Karpas-422 (cell line): Measurements from ENCODE around the gene EEF1A2. TPM values are rescaled to one million over a fixed set of nuclear protein-coding genes. Genes with fewer than 3 reads are reported as not detected.

Source experiments
- DNase-seq: peaks from one replicate; pipeline ENCODE4 v3.0.0-alpha.2; 2015
- H2AFZ ChIP-seq: fragments of 200-600 bp; sonication (generic); 2 replicates; pipeline ENCODE4 v1.6.1; 2014; ENCODE audit warnings: antibody characterized with exemption, low read length, mixed read lengths
- H3K27ac ChIP-seq: fragments of 200-600 bp; sonication (generic); 2 replicates; pipeline ENCODE4 v1.5.1; 2014; ENCODE audit warnings: mild to moderate bottlenecking, low read length, moderate library complexity
- H3K27me3 ChIP-seq: fragments of 200-600 bp; sonication (generic); 2 replicates; pipeline ENCODE4 v1.6.1; 2014; ENCODE audit warnings: low read length, mixed read lengths
- H3K36me3 ChIP-seq: fragments of 200-600 bp; sonication (generic); 2 replicates; pipeline ENCODE4 v1.6.1; 2014; ENCODE audit warnings: low read length, mixed read lengths; ENCODE audit not compliant: insufficient read depth
- H3K4me1 ChIP-seq: fragments of 200-600 bp; sonication (generic); 2 replicates; pipeline ENCODE4 v1.6.1; 2014; ENCODE audit warnings: mild to moderate bottlenecking, low read length, mixed read lengths
- H3K4me2 ChIP-seq: fragments of 200-600 bp; sonication (generic); 2 replicates; pipeline ENCODE4 v1.6.1; 2014; ENCODE audit warnings: low read length, low read depth, mild to moderate bottlenecking; ENCODE audit not compliant: poor library complexity, severe bottlenecking
- H3K4me3 ChIP-seq: fragments of 200-600 bp; sonication (generic); 2 replicates; pipeline ENCODE4 v1.5.1; 2014; ENCODE audit warnings: mild to moderate bottlenecking, antibody characterized with exemption, low read length, mixed read lengths
- H3K79me2 ChIP-seq: fragments of 200-600 bp; sonication (generic); 2 replicates; pipeline ENCODE4 v1.6.1; 2014; ENCODE audit warnings: mild to moderate bottlenecking, low read length, mixed read lengths
- H3K9ac ChIP-seq: fragments of 200-600 bp; sonication (generic); 2 replicates; pipeline ENCODE4 v1.6.0; 2014; ENCODE audit warnings: low read length
- H3K9me2 ChIP-seq: fragments of 200-600 bp; sonication (generic), shearing (Covaris generic); replicated peaks from 2 replicates; pipeline ENCODE4 v1.6.0; 2014; ENCODE audit warnings: mild to moderate bottlenecking, low read length, moderate library complexity; ENCODE audit not compliant: insufficient read depth
- H3K9me3 ChIP-seq: fragments of 300-700, 200-600 bp; sonication (generic); 2 replicates; pipeline ENCODE4 v1.6.1; 2014; ENCODE audit warnings: low read length, mixed read lengths
- H4K20me1 ChIP-seq: fragments of 200-600 bp; sonication (generic); 2 replicates; pipeline ENCODE4 v1.6.1; 2014; ENCODE audit warnings: mild to moderate bottlenecking, antibody characterized with exemption, low read length, low read depth; ENCODE audit not compliant: insufficient read depth
- total RNA-seq: library from RNA; depleted of rRNA; stranded (reverse); fragments of >200 nt; shearing (Covaris generic); gene quantifications from 2 replicates; pipeline ENCODE4 v1.2.3, GENCODE V29; 2014; ENCODE audit warnings: low replicate concordance

The EEF1A2 gene
- total RNA-seq, 1 experiment from 2014 or later: 0.71 TPM

- Histone ChIP-seq H3K9me2 (no peaks in the 10 kb centered on the region), H3K4me1 (no peaks in the 10 kb centered on the region), H3K4me2 (no peak overlapping the region), H3K9me3 (no peaks in the 10 kb centered on the region), H2AFZ (no peak overlapping the region), H4K20me1 (no peaks in the 10 kb centered on the region; the same call in 1 of the 2 replicates), H3K36me3 (no peaks in the 10 kb centered on the region), H3K27ac (no peak overlapping the region), H3K4me3 (no peak overlapping the region), H3K27me3 (no peaks in the 10 kb centered on the region), H3K79me2 (no peaks in the 10 kb centered on the region), H3K9ac (no peak overlapping the region)
- no peak for DNase-seq
Observed at GRCh38 chr20:63492982-63493381, 5.9 kb downstream of the EEF1A2 start.

- Histone ChIP-seq H3K9ac (no peak overlapping the region), H3K79me2 (no peaks in the 10 kb centered on the region), H3K4me3 (no peak overlapping the region), H3K9me3 (no peaks in the 10 kb centered on the region), H3K4me1 (no peaks in the 10 kb centered on the region), H3K9me2 (no peaks in the 10 kb centered on the region), H3K27me3 (no peaks in the 10 kb centered on the region), H3K4me2 (no peak overlapping the region), H4K20me1 (no peaks in the 10 kb centered on the region; the same call in 1 of the 2 replicates), H3K27ac (no peak overlapping the region), H2AFZ (no peak overlapping the region), H3K36me3 (no peaks in the 10 kb centered on the region)
- no peak for DNase-seq
Observed at GRCh38 chr20:63492518-63492917, 6.4 kb downstream of the EEF1A2 start.

GRCh38 chr20:63491635-63492230, 7.2 kb downstream of the EEF1A2 start:
- H3K4me2 ChIP-seq: no peak overlapping the region
- no peak overlapping the region for H3K4me3 ChIP-seq
- no peak overlapping the region for H3K9ac ChIP-seq
- H3K36me3 ChIP-seq: no peaks in the 10 kb centered on the region
- no peaks in the 10 kb centered on the region for H3K79me2 ChIP-seq
- no peak overlapping the region for H2AFZ ChIP-seq
- H3K27me3 ChIP-seq: no peaks in the 10 kb centered on the region
- H3K9me3 ChIP-seq: no peaks in the 10 kb centered on the region
- H3K4me1 ChIP-seq: no peaks in the 10 kb centered on the region
- no peak overlapping the region for H3K27ac ChIP-seq
- H4K20me1 ChIP-seq: no peaks in the 10 kb centered on the region; the same call in 1 of the 2 replicates
- no peaks in the 10 kb centered on the region for H3K9me2 ChIP-seq
- no peak for DNase-seq

- H3K9me3 ChIP-seq: no peaks in the 10 kb centered on the region
- no peaks in the 10 kb centered on the region; the same call in 1 of the 2 replicates for H4K20me1 ChIP-seq
- H3K79me2 ChIP-seq: no peaks in the 10 kb centered on the region
- no peak overlapping the region for H3K27ac ChIP-seq
- H3K27me3 ChIP-seq: no peaks in the 10 kb centered on the region
- no peak overlapping the region for H2AFZ ChIP-seq
- H3K9me2 ChIP-seq: no peaks in the 10 kb centered on the region
- H3K4me3 ChIP-seq: no peak overlapping the region
- no peaks in the 10 kb centered on the region for H3K4me1 ChIP-seq
- H3K36me3 ChIP-seq: no peaks in the 10 kb centered on the region
- H3K9ac ChIP-seq: no peak overlapping the region
- no peak overlapping the region for H3K4me2 ChIP-seq
- no peak for DNase-seq
Observed at GRCh38 chr20:63491078-63491477, 7.8 kb downstream of the EEF1A2 start.

GRCh38 chr20:63490416-63490815, 8.5 kb downstream of the EEF1A2 start:
- no peak overlapping the region for H3K4me3 ChIP-seq
- no peaks in the 10 kb centered on the region for H3K36me3 ChIP-seq
- H3K9me3 ChIP-seq: no peaks in the 10 kb centered on the region
- no peak for DNase-seq
- no peak overlapping the region for H3K27ac ChIP-seq
- H3K9me2 ChIP-seq: no peaks in the 10 kb centered on the region
- no peaks in the 10 kb centered on the region for H3K27me3 ChIP-seq
- no peaks in the 10 kb centered on the region for H3K79me2 ChIP-seq
- no peak overlapping the region for H2AFZ ChIP-seq
- H3K4me1 ChIP-seq: no peaks in the 10 kb centered on the region
- H3K4me2 ChIP-seq: no peak overlapping the region
- H3K9ac ChIP-seq: no peak overlapping the region
- H4K20me1 ChIP-seq: no peaks in the 10 kb centered on the region

GRCh38 chr20:63488315-63489251, 10.3 kb downstream of the EEF1A2 start:
- H3K27me3 ChIP-seq: no peaks in the 10 kb centered on the region
- no peaks in the 10 kb centered on the region for H4K20me1 ChIP-seq
- H3K79me2 ChIP-seq: no peaks in the 10 kb centered on the region
- H3K4me3 ChIP-seq: no peak overlapping the region
- DNase-seq: no peak
- H3K4me2 ChIP-seq: no peak overlapping the region
- H3K9ac ChIP-seq: no peak overlapping the region
- no peaks in the 10 kb centered on the region for H3K36me3 ChIP-seq
- H2AFZ ChIP-seq: no peak overlapping the region
- H3K9me2 ChIP-seq: no peaks in the 10 kb centered on the region
- H3K27ac ChIP-seq: no peak overlapping the region
- no peaks in the 10 kb centered on the region for H3K9me3 ChIP-seq
- H3K4me1 ChIP-seq: no peaks in the 10 kb centered on the region

- DNase-seq: no peak
- Histone ChIP-seq H3K4me1 (no peaks in the 10 kb centered on the region), H3K4me2 (no peak overlapping the region), H3K27me3 (no peaks in the 10 kb centered on the region), H3K27ac (no peak overlapping the region), H2AFZ (no peak overlapping the region), H3K4me3 (no peak overlapping the region), H3K79me2 (no peaks in the 10 kb centered on the region), H3K9ac (no peak overlapping the region), H4K20me1 (no peaks in the 10 kb centered on the region), H3K9me3 (no peaks in the 10 kb centered on the region), H3K36me3 (no peaks in the 10 kb centered on the region), H3K9me2 (no peaks in the 10 kb centered on the region)
Observed at GRCh38 chr20:63487781-63488241, 11.1 kb downstream of the EEF1A2 start.

GRCh38 chr20:63487116-63487764, 11.6 kb downstream of the EEF1A2 start:
- H3K36me3 ChIP-seq: no peaks in the 10 kb centered on the region
- no peaks in the 10 kb centered on the region for H3K9me3 ChIP-seq
- no peaks in the 10 kb centered on the region for H3K4me1 ChIP-seq
- H3K9ac ChIP-seq: no peak overlapping the region
- no peak overlapping the region for H2AFZ ChIP-seq
- H4K20me1 ChIP-seq: no peaks in the 10 kb centered on the region
- no peaks in the 10 kb centered on the region for H3K79me2 ChIP-seq
- H3K27ac ChIP-seq: no peak overlapping the region
- no peak for DNase-seq
- no peak overlapping the region for H3K4me2 ChIP-seq
- H3K9me2 ChIP-seq: no peaks in the 10 kb centered on the region
- no peak overlapping the region for H3K4me3 ChIP-seq
- H3K27me3 ChIP-seq: no peaks in the 10 kb centered on the region
